Left lung (tissue), 10 donors: Measurements from ENCODE around the gene FDX1. TPM values are rescaled to one million over a fixed set of nuclear protein-coding genes. Genes with fewer than 3 reads are reported as not detected.
"Not testable (repeated sequence)": the region's sequence is repeated elsewhere in the genome, so short reads cannot be mapped to it uniquely, and the experiment has no call there.

Experiments
- ATAC-seq: fragments of 200-7000 bp; cut with Tn5 transposase; one replicate; pipeline ENCODE4 v1.9.1; 2020; ENCODE audit warnings: moderate library complexity
- DNase-seq, 4 donors: peaks; one replicate each; pipeline ENCODE4 v3.0.0-alpha.2; 2013 to 2020
- H3K27ac ChIP-seq, 2 donors: fragments of 200-600 bp; sonication (generic) in 1 of 2; one replicate each; pipeline versions ENCODE4 v1.5.0 to v1.8.0; 2020 to 2021
- H3K27me3 ChIP-seq, 2 donors: fragments of 200-600 bp; sonication (generic) in 1 of 2; one replicate each; pipeline versions ENCODE4 v1.5.0 to v1.8.0; 2020 to 2021
- H3K36me3 ChIP-seq, 2 donors: fragments of 200-600 bp; sonication (generic) in 1 of 2; one replicate each; pipeline versions ENCODE4 v1.5.0 to v1.8.0; 2020 to 2021
- H3K4me1 ChIP-seq, 2 donors: fragments of 200-600 bp; one replicate each; pipeline ENCODE4 v1.8.0; 2021
- H3K4me3 ChIP-seq, 2 donors: fragments of 200-600 bp; sonication (generic) in 1 of 2; one replicate each; pipeline versions ENCODE4 v1.5.0 to v1.8.0; 2020 to 2021; ENCODE audit warnings: mild to moderate bottlenecking in 1 of 2
- H3K9me3 ChIP-seq, 2 donors: fragments of 200-600 bp; sonication (generic) in 1 of 2; one replicate each; pipeline versions ENCODE4 v1.5.0 to v1.8.0; 2020 to 2021
- intact Hi-C, 2 donors: fragments of 100-400 bp; cut with DNase I; formaldehyde crosslinking; loops; one replicate each; pipeline versions ENCODE4 v1.11.2 to v1.14.2; 2022
- polyA plus RNA-seq, 6 donors: library from polyadenylated mRNA; unstranded; fragments of 120-200 nt; gene quantifications; one replicate each; pipeline ENCODE4 v1.2.1, GENCODE V29; 2013; ENCODE audit not compliant: insufficient read length in 6 of 6
- total RNA-seq, 2 donors: library from RNA; stranded (reverse); fragmentation: NEBNext Ultra II Directional; extraction: Animal tissue kit (Norgen Biotek cat#: 25700); gene quantifications; one replicate each; pipeline ENCODE4 v1.2.1, GENCODE V29; 2021
- TF ChIP-seq, protein P1 (sequence below), 2 donors: fragments of 200-600 bp; sonication (generic) in 1 of 2; IDR thresholded peaks; one replicate each; pipeline versions ENCODE4 v1.5.0 to v1.8.0; 2021; ENCODE audit warnings: antibody characterized with exemption in 2 of 2
- donor health status: DM: no; HTN: yes; CAD: no.
- donor health status: DM: no; HTN: no; CAD: no.

FDX1 gene
- total and polyA plus RNA-seq, 8 donors: 16.0 to 19.0 (median 16.7) TPM

DNA sequence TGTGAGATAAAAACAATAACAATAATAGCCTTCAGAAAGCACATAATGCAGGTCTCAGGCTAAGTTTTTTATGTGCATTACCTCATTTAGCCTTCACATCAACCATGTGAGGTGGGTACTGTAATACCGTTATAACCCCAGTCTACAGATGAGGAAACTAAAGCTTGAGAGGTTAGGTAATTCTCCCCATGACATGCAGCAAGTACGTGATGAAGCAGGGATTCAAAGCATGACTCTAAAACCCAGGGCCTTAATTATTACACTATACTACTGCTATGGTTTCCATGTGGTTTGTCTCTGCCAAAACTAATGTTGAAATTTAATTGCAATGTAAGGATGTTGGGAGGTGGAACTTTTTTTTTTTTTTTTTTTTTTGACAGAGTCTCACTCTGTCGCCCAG is 37.7 kb upstream of the FDX1 start:
- H3K36me3 ChIP-seq: no peaks in the 10 kb centered on the region
- H3K4me3 ChIP-seq: no peak overlapping the region
- TF ChIP-seq, protein P1, sequence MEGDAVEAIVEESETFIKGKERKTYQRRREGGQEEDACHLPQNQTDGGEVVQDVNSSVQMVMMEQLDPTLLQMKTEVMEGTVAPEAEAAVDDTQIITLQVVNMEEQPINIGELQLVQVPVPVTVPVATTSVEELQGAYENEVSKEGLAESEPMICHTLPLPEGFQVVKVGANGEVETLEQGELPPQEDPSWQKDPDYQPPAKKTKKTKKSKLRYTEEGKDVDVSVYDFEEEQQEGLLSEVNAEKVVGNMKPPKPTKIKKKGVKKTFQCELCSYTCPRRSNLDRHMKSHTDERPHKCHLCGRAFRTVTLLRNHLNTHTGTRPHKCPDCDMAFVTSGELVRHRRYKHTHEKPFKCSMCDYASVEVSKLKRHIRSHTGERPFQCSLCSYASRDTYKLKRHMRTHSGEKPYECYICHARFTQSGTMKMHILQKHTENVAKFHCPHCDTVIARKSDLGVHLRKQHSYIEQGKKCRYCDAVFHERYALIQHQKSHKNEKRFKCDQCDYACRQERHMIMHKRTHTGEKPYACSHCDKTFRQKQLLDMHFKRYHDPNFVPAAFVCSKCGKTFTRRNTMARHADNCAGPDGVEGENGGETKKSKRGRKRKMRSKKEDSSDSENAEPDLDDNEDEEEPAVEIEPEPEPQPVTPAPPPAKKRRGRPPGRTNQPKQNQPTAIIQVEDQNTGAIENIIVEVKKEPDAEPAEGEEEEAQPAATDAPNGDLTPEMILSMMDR (IDR thresholded peaks at IDR 0.05): no peak
- no peaks in the 10 kb centered on the region for H3K27me3 ChIP-seq
- H3K27ac ChIP-seq: no peak overlapping the region
- DNase-seq (no peak), ATAC-seq (no peak)
- intact Hi-C loops: no loop called here
- H3K9me3 ChIP-seq: peaks cover 0 to 5% of the 10 kb centered on the region in 2 donors
- H3K4me1 ChIP-seq: no peaks in the 10 kb centered on the region

DNA sequence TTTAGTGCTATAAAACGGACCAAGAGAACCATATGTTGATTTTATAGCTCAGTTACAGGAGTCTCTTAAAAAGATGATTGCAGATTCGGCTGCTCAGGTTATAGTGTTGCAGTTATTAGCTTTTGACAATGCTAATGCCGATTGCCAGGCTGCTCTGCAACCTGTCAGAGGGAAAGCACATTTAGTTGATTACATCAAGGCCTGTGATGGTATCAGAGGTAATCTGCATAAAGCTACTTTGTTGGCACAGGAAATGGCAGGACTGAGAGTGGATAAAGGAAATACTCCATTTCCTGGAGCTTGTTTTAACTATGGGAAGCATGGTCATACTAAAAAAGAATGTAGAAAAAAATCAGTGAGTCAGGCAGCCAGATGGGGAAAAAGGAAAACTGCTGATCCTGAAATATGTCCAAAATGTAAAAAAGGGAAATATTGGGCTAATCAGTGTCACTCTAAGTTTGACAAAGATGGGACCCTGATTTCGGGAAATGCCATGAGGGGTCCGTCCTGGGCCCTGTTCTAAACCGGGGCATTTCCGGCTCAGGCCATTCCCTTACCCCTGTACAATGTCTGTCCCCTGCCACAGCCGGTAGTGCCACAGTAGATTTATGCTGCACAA is 32.0 kb upstream of the FDX1 start:
- H3K4me1 ChIP-seq, H3K27ac ChIP-seq, intact Hi-C loops, H3K27me3 ChIP-seq, H3K9me3 ChIP-seq, DNase-seq, ATAC-seq, H3K36me3 ChIP-seq, H3K4me3 ChIP-seq: not testable (repeated sequence)

DNA sequence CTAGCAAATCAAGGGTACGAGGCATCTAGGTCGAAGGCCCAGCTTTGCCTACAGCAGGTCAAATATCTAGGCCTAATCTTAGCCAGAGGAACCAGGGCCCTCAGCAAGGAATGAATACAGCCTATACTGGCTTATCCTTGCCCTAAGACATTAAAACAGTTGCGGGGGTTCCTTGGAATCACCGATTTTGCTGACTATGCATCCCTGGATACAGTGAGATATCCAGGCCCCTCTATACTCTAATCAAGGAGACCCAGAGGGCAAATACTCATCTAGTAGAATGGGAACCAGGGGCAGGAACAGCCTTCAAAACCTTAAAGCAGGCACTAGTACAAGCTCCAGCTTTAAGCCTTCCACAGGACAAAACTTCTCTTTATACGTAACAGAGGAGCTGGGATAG is 26.2 kb upstream of the FDX1 start:
- H3K4me1 ChIP-seq, DNase-seq, intact Hi-C loops, H3K36me3 ChIP-seq, ATAC-seq, H3K9me3 ChIP-seq, H3K27me3 ChIP-seq, H3K27ac ChIP-seq, H3K4me3 ChIP-seq: not testable (repeated sequence)

DNA sequence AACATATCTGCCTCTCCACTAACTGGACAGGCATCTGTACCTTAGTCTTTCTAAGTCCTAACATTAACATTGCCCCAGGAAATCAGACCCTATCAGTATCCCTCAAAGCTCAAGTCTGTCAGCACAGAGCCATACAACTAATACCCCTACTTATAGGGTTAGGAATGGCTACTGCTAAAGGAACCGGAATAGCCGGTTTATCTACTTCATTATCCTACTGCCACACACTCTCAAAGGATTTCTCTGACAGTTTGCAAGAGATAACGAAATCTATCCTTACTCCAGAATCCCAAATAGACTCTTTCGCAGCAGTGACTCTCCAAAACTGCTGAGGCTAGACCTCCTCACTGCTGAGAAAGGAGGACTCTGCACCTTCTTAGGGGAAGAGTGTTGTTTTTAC is 24.1 kb upstream of the FDX1 start:
- H3K27me3 ChIP-seq, H3K27ac ChIP-seq, ATAC-seq, DNase-seq, H3K9me3 ChIP-seq, intact Hi-C loops, H3K36me3 ChIP-seq, H3K4me3 ChIP-seq: not testable (repeated sequence)
- peaks cover 0 to 11% of the 10 kb centered on the region in 2 donors for H3K4me1 ChIP-seq

DNA sequence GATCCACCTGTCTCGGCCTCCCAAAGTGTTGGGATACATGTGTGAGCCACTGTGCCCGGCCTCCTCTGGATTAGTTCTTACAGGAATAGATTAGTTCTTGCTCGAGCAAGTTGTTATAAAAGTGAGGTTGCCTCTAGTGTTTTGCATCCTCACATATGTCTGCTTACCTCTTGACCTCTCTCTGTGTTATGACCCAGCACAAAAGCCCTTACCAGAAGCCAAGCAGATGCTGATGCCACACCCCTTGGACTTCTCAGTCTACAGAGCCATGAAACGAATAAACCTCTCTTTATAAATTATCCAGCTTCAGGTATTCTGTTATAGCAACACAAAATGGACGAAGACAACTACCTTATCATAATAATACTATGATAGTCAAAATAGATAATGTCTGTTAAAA is 22.4 kb upstream of the FDX1 start:
- Histone ChIP-seq H3K4me3 (no peak overlapping the region), H3K9me3 (peaks cover 0 to 7% of the 10 kb centered on the region in 2 donors), H3K36me3 (no peaks in the 10 kb centered on the region), H3K4me1 (peaks cover 0 to 11% of the 10 kb centered on the region in 2 donors), H3K27me3 (no peaks in the 10 kb centered on the region), H3K27ac (no peak overlapping the region)
- ATAC-seq (no peak), DNase-seq (no peak)
- TF ChIP-seq, protein P1 (IDR thresholded peaks at IDR 0.05): no peak
- intact Hi-C loops: no loop called here

DNA sequence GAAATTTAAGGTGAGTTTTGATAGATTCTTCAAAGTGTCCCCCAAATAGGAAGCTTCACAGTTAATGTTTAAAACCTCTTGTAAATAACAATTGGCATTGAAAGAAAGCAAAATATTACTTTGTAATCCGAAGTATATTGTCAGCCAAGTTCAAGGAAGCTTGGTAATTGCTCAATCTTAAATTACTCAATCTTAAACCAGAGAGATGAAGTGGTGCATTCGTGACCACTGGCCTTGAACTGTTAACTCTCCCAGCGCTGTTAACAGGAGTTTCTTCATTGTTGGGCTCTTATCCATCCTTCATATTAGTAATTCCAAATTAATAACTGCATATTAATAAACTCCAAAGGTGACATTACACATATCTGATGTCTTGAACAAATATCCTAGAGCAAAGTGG is 20.6 kb upstream of the FDX1 start:
- Histone ChIP-seq H3K9me3 (peaks cover 0 to 7% of the 10 kb centered on the region in 2 donors), H3K4me1 (peaks cover 0 to 11% of the 10 kb centered on the region in 2 donors), H3K27me3 (no peaks in the 10 kb centered on the region), H3K27ac (no peak overlapping the region), H3K4me3 (no peak overlapping the region), H3K36me3 (no peaks in the 10 kb centered on the region)
- DNase-seq: peak in 1 of 4 donors; percentile 34
- ATAC-seq: peak; percentile 75
- TF ChIP-seq, protein P1 (IDR thresholded peaks at IDR 0.05): no peak
- intact Hi-C loops: no loop called here

DNA sequence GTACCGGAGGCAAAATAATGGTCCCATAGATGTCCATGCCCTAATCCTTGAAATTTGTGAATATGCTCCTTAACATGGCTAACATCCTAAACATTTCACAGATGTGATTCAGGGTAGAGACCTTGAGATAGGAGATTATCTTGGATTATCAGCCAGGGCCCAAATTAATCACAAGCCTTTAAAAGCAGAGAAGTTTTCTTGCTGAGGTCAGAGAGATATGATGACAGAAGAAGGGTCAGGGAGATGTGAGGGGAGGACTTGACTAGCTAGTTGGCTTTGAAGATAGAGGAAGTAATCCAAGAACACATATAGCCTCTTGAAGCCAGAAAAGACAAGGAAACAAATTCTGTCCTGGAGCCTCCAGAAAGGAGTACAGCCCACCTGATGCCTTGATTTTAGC is 19.1 kb upstream of the FDX1 start:
- no peak for DNase-seq
- ATAC-seq: no peak

More for the DNA sequence above, 19.1 kb upstream of the FDX1 start:
- TF ChIP-seq, protein P1 (IDR thresholded peaks at IDR 0.05): no peak
- H3K27ac ChIP-seq: no peak overlapping the region
- H3K27me3 ChIP-seq: no peaks in the 10 kb centered on the region
- intact Hi-C loops: no loop called here
- H3K36me3 ChIP-seq: no peaks in the 10 kb centered on the region
- no peak overlapping the region for H3K4me3 ChIP-seq
- H3K9me3 ChIP-seq: peaks cover 0 to 7% of the 10 kb centered on the region in 2 donors
- peaks cover 0 to 11% of the 10 kb centered on the region in 2 donors for H3K4me1 ChIP-seq
